MM.1S (cell line): ENCODE measurements around the gene SPDEF.

Experiments used
- DNase-seq: peaks from one replicate; pipeline ENCODE4 v3.0.0-alpha.2; 2015
- H2AFZ ChIP-seq: fragments of 300-600 bp; sonication (generic); 2 replicates; pipeline ENCODE4 v1.6.0; 2016; ENCODE audit warnings: antibody characterized with exemption, low read length
- H3F3A ChIP-seq: fragments of 300-600 bp; sonication (generic); 2 replicates; pipeline ENCODE4 v1.6.1; 2016; ENCODE audit warnings: mild to moderate bottlenecking, antibody characterized with exemption, low read length, moderate library complexity, mixed read lengths; ENCODE audit not compliant: insufficient read depth
- H3K27ac ChIP-seq: fragments of 300-600 bp; sonication (generic); 2 replicates; pipeline ENCODE4 v1.5.1; 2016; ENCODE audit warnings: mild to moderate bottlenecking, low read length
- H3K27me3 ChIP-seq: fragments of 300-600 bp; sonication (generic); replicated peaks from 2 replicates; pipeline ENCODE4 v1.6.0; 2016; ENCODE audit warnings: low read length; ENCODE audit not compliant: insufficient read depth
- H3K36me3 ChIP-seq: fragments of 300-600 bp; sonication (generic); replicated peaks from 2 replicates; pipeline ENCODE4 v1.6.1; 2016; ENCODE audit warnings: mild to moderate bottlenecking, low read length, mixed read lengths; ENCODE audit not compliant: insufficient read depth
- H3K4me1 ChIP-seq: fragments of 300-600 bp; sonication (generic); 2 replicates; pipeline ENCODE4 v1.6.1; 2016; ENCODE audit warnings: low read length, mixed read lengths
- H3K4me2 ChIP-seq: fragments of 300-600 bp; sonication (generic); 2 replicates; pipeline ENCODE4 v1.6.0; 2016; ENCODE audit warnings: low read depth, low read length
- H3K4me3 ChIP-seq: fragments of 300-600 bp; sonication (generic); 2 replicates; pipeline ENCODE4 v1.5.1; 2016; ENCODE audit warnings: low read length, mixed read lengths
- H3K79me2 ChIP-seq: fragments of 300-600 bp; sonication (generic); 2 replicates; pipeline ENCODE4 v1.6.1; 2016; ENCODE audit warnings: mixed run types, low read length, mixed read lengths
- H3K9ac ChIP-seq: fragments of 300-600 bp; sonication (generic); 2 replicates; pipeline ENCODE4 v1.6.1; 2016; ENCODE audit warnings: low read length, mixed read lengths
- H3K9me2 ChIP-seq: fragments of 300-600 bp; sonication (generic); replicated peaks from 2 replicates; pipeline ENCODE4 v1.6.1; 2016; ENCODE audit warnings: mild to moderate bottlenecking, low read length, mixed read lengths; ENCODE audit not compliant: insufficient read depth
- H3K9me3 ChIP-seq: fragments of 300-600 bp; sonication (generic); replicated peaks from 2 replicates; pipeline ENCODE4 v1.6.1; 2016; ENCODE audit warnings: mild to moderate bottlenecking, low read length, mixed read lengths; ENCODE audit not compliant: insufficient read depth
- H4K20me1 ChIP-seq: fragments of 300-600 bp; sonication (generic); 2 replicates; pipeline ENCODE4 v1.6.1; 2016; ENCODE audit warnings: mild to moderate bottlenecking, low read length, moderate library complexity, mixed read lengths; ENCODE audit not compliant: insufficient read depth
- EZH2 ChIP-seq: fragments of 300-600 bp; sonication (generic); optimal IDR thresholded peaks from 2 replicates; pipeline ENCODE3; 2017; ENCODE audit warnings: low read depth, mild to moderate bottlenecking, antibody characterized with exemption, low read length, mixed read lengths
- EZH2phosphoT487 ChIP-seq: fragments of 300-600 bp; sonication (generic); IDR thresholded peaks from 2 replicates; pipeline ENCODE4 v1.6.1; 2018; ENCODE audit warnings: antibody characterized with exemption, low read length
- TF ChIP-seq, protein P1 (sequence below): fragments of 300-600 bp; sonication (generic); IDR thresholded peaks from 2 replicates; pipeline ENCODE4 v1.5.1; 2016; ENCODE audit warnings: antibody characterized with exemption, low read length, mixed read lengths

Gene SPDEF

DNA sequence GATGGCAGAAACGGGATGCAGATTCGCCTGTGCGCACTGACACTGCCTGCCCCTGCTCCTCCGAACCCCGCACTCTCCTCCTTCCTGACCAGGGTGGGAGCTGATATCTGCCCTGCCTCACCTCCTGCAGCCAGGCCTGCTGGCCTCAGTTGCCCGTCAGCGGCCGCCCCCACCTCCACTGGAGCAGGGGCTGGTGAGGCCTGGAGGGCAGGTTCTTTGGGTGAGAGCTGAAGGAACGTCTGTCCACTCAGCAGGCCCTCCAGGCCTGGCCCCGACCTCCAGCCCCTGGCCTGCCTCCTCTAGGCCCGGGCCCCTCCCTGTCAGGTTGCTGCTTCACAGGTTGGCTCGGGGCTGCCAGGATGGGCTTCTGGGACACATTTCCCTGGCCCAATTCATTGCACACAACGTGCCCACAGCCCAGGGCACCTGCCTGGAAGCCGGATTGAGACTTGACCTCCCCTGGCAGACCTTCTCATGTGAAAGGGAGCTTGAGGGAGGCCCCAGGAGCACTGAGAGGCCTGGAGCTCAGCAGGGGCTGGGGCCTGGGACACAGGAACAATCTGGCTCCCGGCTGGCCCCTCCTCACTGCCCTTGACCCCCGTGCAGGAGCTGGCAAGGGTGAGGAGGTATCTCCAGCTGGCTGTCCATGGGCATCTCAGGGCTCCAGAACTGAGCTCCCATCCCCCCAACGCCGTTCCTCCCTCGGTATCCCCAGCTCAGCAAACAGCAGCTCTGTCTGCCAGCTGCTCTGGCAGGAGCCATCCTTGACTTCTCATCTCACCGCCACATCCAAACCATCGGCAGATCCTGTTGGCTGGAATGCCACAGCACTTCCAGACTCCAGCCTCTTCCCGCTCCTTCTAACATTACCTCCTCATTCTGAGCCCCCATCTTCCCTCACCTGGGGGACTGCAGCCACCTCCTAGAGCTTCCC is 39.5 kb downstream of the SPDEF start:
- Histone ChIP-seq H3K9me3 (no peaks in the 10 kb centered on the region), H3K27ac (no peak overlapping the region), H3K4me1 (no peaks in the 10 kb centered on the region)

DNA sequence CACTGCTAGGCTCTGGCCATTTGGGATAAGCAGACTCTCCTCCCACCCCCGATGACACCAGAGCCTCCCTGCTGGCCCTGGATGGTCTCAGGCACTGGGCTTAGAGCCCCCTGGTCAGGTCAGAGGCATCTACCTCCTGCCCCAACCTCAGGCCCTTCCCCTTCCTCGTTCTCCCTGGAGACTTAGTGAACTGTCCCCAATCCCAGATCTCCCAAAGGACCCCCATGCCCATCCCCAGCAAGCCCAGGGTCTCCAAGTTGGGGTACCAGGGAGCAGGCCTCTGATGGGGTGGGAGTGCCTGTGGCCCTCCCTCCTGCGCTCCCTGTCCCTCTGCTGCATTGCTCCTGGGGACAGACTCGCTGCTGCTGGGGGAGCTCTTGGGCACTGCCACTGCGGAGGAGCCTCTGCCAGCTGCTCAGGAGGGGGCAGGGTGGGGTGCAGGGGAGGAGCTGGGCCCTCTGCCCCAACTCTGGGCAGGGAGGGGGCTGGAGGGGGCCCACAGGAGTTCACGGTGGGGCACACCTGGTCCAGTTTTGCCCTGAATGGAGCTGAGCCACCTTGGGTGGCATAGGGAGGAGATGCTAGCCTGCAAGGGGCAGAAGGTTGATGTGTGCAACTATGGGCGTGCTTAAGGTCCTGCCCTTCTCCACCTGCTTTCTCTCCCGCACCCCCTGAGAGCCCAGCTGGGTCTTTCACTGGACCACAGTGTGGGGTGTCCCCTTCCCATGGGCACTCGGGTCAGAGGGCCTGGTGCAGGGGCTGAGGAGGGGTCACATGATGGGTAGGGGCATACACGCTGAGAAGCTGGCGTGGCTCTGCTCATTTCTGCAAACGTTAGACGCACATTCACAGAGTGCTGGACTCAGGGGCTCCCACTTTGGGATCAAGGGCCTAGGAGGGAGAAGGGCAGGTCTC is 40.4 kb downstream of the SPDEF start:
- H3K9ac ChIP-seq, result no peak overlapping the region
- no peak overlapping the region for H3K4me3 ChIP-seq
- H3K9me2 ChIP-seq, result no peaks in the 10 kb centered on the region
- H3K4me1 ChIP-seq, result no peaks in the 10 kb centered on the region
- DNase-seq, result no peak
- H3F3A ChIP-seq, result no peaks in the 10 kb centered on the region
- no peaks in the 10 kb centered on the region for H3K36me3 ChIP-seq
- H4K20me1 ChIP-seq, result no peaks in the 10 kb centered on the region
- no peaks in the 10 kb centered on the region for H3K9me3 ChIP-seq
- H2AFZ ChIP-seq, result no peak overlapping the region
- no peak overlapping the region for H3K27ac ChIP-seq
- no peaks in the 10 kb centered on the region; the same call in 1 of the 2 replicates for H3K79me2 ChIP-seq
- TF ChIP-seq EZH2, result no peak
- TF ChIP-seq, protein P1, sequence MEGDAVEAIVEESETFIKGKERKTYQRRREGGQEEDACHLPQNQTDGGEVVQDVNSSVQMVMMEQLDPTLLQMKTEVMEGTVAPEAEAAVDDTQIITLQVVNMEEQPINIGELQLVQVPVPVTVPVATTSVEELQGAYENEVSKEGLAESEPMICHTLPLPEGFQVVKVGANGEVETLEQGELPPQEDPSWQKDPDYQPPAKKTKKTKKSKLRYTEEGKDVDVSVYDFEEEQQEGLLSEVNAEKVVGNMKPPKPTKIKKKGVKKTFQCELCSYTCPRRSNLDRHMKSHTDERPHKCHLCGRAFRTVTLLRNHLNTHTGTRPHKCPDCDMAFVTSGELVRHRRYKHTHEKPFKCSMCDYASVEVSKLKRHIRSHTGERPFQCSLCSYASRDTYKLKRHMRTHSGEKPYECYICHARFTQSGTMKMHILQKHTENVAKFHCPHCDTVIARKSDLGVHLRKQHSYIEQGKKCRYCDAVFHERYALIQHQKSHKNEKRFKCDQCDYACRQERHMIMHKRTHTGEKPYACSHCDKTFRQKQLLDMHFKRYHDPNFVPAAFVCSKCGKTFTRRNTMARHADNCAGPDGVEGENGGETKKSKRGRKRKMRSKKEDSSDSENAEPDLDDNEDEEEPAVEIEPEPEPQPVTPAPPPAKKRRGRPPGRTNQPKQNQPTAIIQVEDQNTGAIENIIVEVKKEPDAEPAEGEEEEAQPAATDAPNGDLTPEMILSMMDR, result no peak
- no peak for TF ChIP-seq EZH2phosphoT487
- no peaks in the 10 kb centered on the region for H3K27me3 ChIP-seq
- no peak overlapping the region for H3K4me2 ChIP-seq

More for the DNA sequence above, 39.5 kb downstream of the SPDEF start:
- Histone ChIP-seq H3F3A (no peaks in the 10 kb centered on the region), H3K4me2 (no peak overlapping the region), H3K36me3 (no peaks in the 10 kb centered on the region), H3K27me3 (no peaks in the 10 kb centered on the region), H3K4me3 (no peak overlapping the region), H3K9ac (no peak overlapping the region), H3K79me2 (no peaks in the 10 kb centered on the region; the same call in 1 of the 2 replicates), H4K20me1 (no peaks in the 10 kb centered on the region), H3K9me2 (no peaks in the 10 kb centered on the region), H2AFZ (no peak overlapping the region)
- no peak for DNase-seq
- TF ChIP-seq EZH2 (no peak), EZH2phosphoT487 (no peak)
- TF ChIP-seq, protein P1, result no peak

DNA sequence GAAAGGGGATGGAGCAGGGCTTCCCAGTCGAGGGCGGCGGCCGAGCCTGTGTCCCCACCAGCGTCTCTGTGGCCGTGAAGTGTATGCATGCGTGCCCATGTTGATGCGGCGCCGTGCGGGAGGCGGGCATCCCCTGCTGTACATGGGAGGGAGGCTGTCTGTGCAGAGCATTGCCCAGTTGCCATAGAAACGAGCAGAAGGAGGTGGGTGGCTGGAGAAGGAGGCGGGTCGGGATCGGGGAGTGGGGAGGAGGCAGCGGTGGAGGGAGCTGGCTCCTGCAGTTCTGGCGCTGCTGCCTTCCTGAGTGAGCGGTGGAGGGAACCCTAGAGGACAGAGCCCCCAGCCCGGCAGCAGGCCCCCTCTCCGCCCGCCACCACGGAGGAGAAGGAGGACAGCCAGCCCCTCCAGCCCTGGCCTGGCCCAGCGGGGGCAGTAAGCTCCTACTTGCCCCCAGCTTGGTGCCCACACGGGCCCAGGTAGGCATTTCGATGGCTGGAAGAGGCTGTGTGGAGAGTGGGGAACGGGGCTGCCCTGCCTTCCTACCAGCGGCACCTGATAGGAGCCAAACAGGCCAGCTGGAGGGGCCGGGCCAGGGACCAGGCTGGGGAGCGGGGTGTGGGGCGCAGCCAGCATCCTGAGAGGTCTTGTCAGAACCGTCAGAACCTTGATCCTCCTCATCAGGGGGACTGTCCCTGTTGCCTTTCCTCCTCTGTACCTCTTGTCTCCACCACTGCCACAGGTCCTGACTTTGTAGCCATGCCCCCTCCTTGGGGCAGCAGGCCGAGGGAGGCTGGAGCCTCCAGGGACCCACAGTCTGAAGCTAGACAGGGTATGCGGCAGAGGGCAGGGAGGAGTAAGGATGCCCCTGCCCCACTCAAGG is 41.3 kb downstream of the SPDEF start:
- H3F3A ChIP-seq, result no peaks in the 10 kb centered on the region
- no peak overlapping the region for H3K9ac ChIP-seq
- H3K9me2 ChIP-seq, result no peaks in the 10 kb centered on the region
- no peaks in the 10 kb centered on the region for H3K36me3 ChIP-seq
- no peak for DNase-seq
- TF ChIP-seq EZH2phosphoT487, result no peak
- TF ChIP-seq, protein P1, result no peak
- no peak for TF ChIP-seq EZH2
- no peak overlapping the region for H3K4me2 ChIP-seq
- no peak overlapping the region for H3K27ac ChIP-seq
- H3K4me3 ChIP-seq, result no peak overlapping the region
- no peaks in the 10 kb centered on the region for H4K20me1 ChIP-seq
- H3K79me2 ChIP-seq, result no peaks in the 10 kb centered on the region; the same call in 1 of the 2 replicates
- H3K9me3 ChIP-seq, result no peaks in the 10 kb centered on the region
- H2AFZ ChIP-seq, result no peak overlapping the region
- H3K27me3 ChIP-seq, result no peaks in the 10 kb centered on the region
- no peaks in the 10 kb centered on the region for H3K4me1 ChIP-seq
